HepG2 (cell line): Measurements from ENCODE around the gene GPR37L1. TPM values are rescaled to one million over a fixed set of nuclear protein-coding genes. Genes with fewer than 3 reads are reported as not detected.
A peak's percentile ranks its signal among the peaks of the same experiment; 100 is the strongest.

ENCODE experiments used
- GABPA ChIP-seq, 2 experiments: IDR thresholded peaks; 2 replicates each; pipeline ENCODE4 v1.6.1; 2011 to 2016; ENCODE audit warnings: low read depth in 2 of 2, low read length in 1 of 2, missing biosample characterization in 1 of 2, missing genetic modification characterization in 1 of 2
- HDAC1 ChIP-seq: sonication (generic); formaldehyde crosslinking; IDR thresholded peaks from 2 replicates; pipeline ENCODE4 v1.5.1; 2020; ENCODE audit warnings: mild to moderate bottlenecking, missing genetic modification reagents
- HNF1A ChIP-seq, 2 experiments: sonication (generic) in 1 of 2; formaldehyde crosslinking in 1 of 2; IDR thresholded peaks; 2 replicates each; pipeline versions ENCODE4 v1.4.0 to v1.6.1; 2016 to 2020; ENCODE audit warnings: borderline replicate concordance in 1 of 2, low read depth in 1 of 2, mild to moderate bottlenecking in 1 of 2, missing genetic modification reagents in 1 of 2
- SP2 ChIP-seq: sonication (generic); formaldehyde crosslinking; IDR thresholded peaks from 2 replicates; pipeline ENCODE4 v1.5.1; 2020; ENCODE audit warnings: mild to moderate bottlenecking, missing genetic modification reagents
- ZBTB3 ChIP-seq: sonication (generic); formaldehyde crosslinking; IDR thresholded peaks from 2 replicates; pipeline ENCODE4 v1.4.0; 2020; ENCODE audit warnings: low read depth, mild to moderate bottlenecking, moderate library complexity, missing genetic modification reagents, borderline replicate concordance
- ZFP36 ChIP-seq: fragments of 150-350 bp; IDR thresholded peaks from 2 replicates; pipeline ENCODE4 v1.6.1; 2018; ENCODE audit warnings: borderline replicate concordance, low read length, low read depth; ENCODE audit not compliant: partially characterized antibody
- ZNF274 ChIP-seq: sonication (generic); formaldehyde crosslinking; IDR thresholded peaks from 2 replicates; pipeline ENCODE4 v1.5.1; 2020; ENCODE audit warnings: mild to moderate bottlenecking, missing genetic modification reagents
- ZNF33B ChIP-seq: sonication (generic); formaldehyde crosslinking; IDR thresholded peaks from 2 replicates; pipeline ENCODE4 v1.5.1; 2020; ENCODE audit warnings: mild to moderate bottlenecking, missing genetic modification reagents
- ZNF777 ChIP-seq: sonication (generic); formaldehyde crosslinking; IDR thresholded peaks from 2 replicates; pipeline ENCODE4 v1.4.0; 2020; ENCODE audit warnings: missing genetic modification reagents
- polyA plus RNA-seq, 8 experiments: library from polyadenylated mRNA; depleted of rRNA in 3 of 8; stranded (reverse) in 7 of 8; unstranded in 1 of 8; fragments of >200 nt; fragmentation: Illumina TruSeq in 4 of 8; extraction: Trizol in 4 of 8; gene quantifications; 2 replicates each; pipeline versions ENCODE4 v1.2.1 to v1.2.3, GENCODE V29; 2011 to 2016; ENCODE audit warnings: low read depth in 4 of 8, missing spikeins in 1 of 8, mixed read lengths in 1 of 8; ENCODE audit not compliant: insufficient read depth in 1 of 8
- total RNA-seq, 5 experiments: library from RNA; depleted of rRNA; stranded (reverse); fragments of >200 nt; fragmentation: Illumina TruSeq; extraction: Trizol; gene quantifications; 2 replicates each; pipeline ENCODE4 v1.2.3, GENCODE V29; 2016; ENCODE audit warnings: low read depth in 1 of 5
- TF ChIP-seq, protein P1 (sequence below): sonication (generic); formaldehyde crosslinking; IDR thresholded peaks from 2 replicates; pipeline ENCODE4 v1.8.1; 2023; ENCODE audit warnings: mild to moderate bottlenecking, missing genetic modification reagents
- TF ChIP-seq, protein P2 (sequence below): sonication (generic); formaldehyde crosslinking; IDR thresholded peaks from 2 replicates; pipeline ENCODE4 v1.4.0; 2020; ENCODE audit warnings: mild to moderate bottlenecking, missing genetic modification reagents
- TF ChIP-seq, protein P3 (sequence below): sonication (generic); formaldehyde crosslinking; IDR thresholded peaks from 2 replicates; pipeline ENCODE4 v1.8.1; 2022; ENCODE audit warnings: mild to moderate bottlenecking, missing genetic modification reagents
- TF ChIP-seq, protein P4 (sequence below): sonication (generic); IDR thresholded peaks from 2 replicates; pipeline ENCODE4 v1.6.1; 2016; ENCODE audit warnings: low read depth, borderline replicate concordance

The GPR37L1 gene
- total and polyA plus RNA-seq, 2 of the 13 experiments (the other 11 are each of a cell fraction or from before 2014, with no cell fraction given) = 0.13 TPM; not detected in 1

DNA sequence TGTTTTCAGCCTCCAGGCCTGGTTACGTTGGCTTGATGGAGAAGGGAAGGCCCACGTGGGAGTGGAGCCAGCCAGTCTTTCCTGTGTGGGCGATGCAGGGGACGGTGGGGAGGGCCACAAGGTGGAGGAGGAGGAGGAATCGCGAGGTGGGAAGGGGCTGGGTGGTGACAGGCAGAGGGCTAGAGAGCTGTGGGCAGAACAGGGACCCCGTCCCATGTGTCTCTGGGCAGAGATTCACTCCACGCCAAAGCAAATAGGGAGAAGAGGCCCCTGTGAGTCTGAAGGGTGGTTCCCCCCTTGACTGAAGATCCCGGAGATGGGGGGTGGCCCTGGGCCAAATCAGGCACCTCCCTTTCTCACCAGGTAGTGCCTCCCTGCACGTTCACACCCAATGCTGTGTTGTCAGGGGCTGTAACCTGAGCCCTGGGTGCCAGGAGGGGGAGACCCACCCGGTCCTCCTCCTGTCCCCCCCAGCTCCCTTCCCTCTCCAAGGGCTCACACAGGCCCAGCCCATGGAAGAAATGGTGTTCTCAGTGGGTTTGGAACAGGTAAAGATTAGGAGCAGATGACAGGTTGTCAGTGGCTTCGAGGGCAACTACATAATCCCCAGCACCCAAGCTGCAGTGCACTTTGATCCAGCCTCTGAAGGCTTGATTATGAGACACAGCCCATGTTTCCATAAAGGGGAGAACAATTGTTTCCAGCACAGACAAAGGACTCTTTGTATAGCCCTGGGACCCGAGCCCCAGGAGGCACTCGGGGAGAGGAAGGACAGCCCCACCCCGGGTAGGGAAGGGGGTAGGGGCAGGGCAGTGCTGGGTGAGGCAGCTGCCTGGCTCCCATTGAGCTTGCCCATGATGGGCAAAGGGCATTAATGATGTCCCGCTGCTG, 37.7 kb upstream of the GPR37L1 start (continued):
- TF ChIP-seq ZBTB3 (no peak), ZNF33B (CRISPR knock-in tag) (no peak), ZNF274 (CRISPR knock-in tag) (no peak), ZNF777 (no peak), HNF1A (IDR thresholded peaks at IDR 0.05; ENCODE audit: low read depth) (peak; percentile 40; the same call in 1 of the 2 replicates), HNF1A (CRISPR knock-in tag; IDR thresholded peaks at IDR 0.05; ENCODE audit: borderline replicate concordance) (peak; percentile 35; the same call in 1 of the 2 replicates), ZFP36 (no peak), GABPA (IDR thresholded peaks at IDR 0.05; ENCODE audit: low read depth, low read length) (no peak), GABPA (CRISPR knock-in tag; IDR thresholded peaks at IDR 0.05; ENCODE audit: low read depth) (no peak; the same call in 1 of the 2 replicates), HDAC1 (CRISPR knock-in tag) (peak; percentile 74), SP2 (CRISPR knock-in tag) (no peak; the same call in 1 of the 2 replicates)
- TF ChIP-seq, protein P1, sequence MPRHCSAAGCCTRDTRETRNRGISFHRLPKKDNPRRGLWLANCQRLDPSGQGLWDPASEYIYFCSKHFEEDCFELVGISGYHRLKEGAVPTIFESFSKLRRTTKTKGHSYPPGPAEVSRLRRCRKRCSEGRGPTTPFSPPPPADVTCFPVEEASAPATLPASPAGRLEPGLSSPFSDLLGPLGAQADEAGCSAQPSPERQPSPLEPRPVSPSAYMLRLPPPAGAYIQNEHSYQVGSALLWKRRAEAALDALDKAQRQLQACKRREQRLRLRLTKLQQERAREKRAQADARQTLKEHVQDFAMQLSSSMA = no peak; the same call in 1 of the 2 replicates
- TF ChIP-seq, protein P2, sequence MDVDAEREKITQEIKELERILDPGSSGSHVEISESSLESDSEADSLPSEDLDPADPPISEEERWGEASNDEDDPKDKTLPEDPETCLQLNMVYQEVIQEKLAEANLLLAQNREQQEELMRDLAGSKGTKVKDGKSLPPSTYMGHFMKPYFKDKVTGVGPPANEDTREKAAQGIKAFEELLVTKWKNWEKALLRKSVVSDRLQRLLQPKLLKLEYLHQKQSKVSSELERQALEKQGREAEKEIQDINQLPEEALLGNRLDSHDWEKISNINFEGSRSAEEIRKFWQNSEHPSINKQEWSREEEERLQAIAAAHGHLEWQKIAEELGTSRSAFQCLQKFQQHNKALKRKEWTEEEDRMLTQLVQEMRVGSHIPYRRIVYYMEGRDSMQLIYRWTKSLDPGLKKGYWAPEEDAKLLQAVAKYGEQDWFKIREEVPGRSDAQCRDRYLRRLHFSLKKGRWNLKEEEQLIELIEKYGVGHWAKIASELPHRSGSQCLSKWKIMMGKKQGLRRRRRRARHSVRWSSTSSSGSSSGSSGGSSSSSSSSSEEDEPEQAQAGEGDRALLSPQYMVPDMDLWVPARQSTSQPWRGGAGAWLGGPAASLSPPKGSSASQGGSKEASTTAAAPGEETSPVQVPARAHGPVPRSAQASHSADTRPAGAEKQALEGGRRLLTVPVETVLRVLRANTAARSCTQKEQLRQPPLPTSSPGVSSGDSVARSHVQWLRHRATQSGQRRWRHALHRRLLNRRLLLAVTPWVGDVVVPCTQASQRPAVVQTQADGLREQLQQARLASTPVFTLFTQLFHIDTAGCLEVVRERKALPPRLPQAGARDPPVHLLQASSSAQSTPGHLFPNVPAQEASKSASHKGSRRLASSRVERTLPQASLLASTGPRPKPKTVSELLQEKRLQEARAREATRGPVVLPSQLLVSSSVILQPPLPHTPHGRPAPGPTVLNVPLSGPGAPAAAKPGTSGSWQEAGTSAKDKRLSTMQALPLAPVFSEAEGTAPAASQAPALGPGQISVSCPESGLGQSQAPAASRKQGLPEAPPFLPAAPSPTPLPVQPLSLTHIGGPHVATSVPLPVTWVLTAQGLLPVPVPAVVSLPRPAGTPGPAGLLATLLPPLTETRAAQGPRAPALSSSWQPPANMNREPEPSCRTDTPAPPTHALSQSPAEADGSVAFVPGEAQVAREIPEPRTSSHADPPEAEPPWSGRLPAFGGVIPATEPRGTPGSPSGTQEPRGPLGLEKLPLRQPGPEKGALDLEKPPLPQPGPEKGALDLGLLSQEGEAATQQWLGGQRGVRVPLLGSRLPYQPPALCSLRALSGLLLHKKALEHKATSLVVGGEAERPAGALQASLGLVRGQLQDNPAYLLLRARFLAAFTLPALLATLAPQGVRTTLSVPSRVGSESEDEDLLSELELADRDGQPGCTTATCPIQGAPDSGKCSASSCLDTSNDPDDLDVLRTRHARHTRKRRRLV = no peak
- TF ChIP-seq, protein P3, sequence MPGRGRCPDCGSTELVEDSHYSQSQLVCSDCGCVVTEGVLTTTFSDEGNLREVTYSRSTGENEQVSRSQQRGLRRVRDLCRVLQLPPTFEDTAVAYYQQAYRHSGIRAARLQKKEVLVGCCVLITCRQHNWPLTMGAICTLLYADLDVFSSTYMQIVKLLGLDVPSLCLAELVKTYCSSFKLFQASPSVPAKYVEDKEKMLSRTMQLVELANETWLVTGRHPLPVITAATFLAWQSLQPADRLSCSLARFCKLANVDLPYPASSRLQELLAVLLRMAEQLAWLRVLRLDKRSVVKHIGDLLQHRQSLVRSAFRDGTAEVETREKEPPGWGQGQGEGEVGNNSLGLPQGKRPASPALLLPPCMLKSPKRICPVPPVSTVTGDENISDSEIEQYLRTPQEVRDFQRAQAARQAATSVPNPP = no peak
- TF ChIP-seq, protein P4, sequence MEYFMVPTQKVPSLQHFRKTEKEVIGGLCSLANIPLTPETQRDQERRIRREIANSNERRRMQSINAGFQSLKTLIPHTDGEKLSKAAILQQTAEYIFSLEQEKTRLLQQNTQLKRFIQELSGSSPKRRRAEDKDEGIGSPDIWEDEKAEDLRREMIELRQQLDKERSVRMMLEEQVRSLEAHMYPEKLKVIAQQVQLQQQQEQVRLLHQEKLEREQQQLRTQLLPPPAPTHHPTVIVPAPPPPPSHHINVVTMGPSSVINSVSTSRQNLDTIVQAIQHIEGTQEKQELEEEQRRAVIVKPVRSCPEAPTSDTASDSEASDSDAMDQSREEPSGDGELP = peak; percentile 49; the same call in 1 of the 2 replicates
